HCT116 (cell line): ENCODE data around the gene METTL24.

Experiments
- CBX3 ChIP-seq: IDR thresholded peaks from 2 replicates; pipeline ENCODE4 v1.6.1; 2012; ENCODE audit warnings: low read depth
- EGR1 ChIP-seq: IDR thresholded peaks from 2 replicates; pipeline ENCODE4 v1.6.1; 2012; ENCODE audit warnings: low read depth
- EZH2 ChIP-seq: fragments of 200-600 bp; sonication (generic); IDR thresholded peaks from 2 replicates; pipeline ENCODE4 v1.6.1; 2017; ENCODE audit warnings: antibody characterized with exemption, mixed run types
- EZH2phosphoT487 ChIP-seq: fragments of 200-600 bp; IDR thresholded peaks from 2 replicates; pipeline ENCODE4 v1.6.1; 2018; ENCODE audit warnings: antibody characterized with exemption, borderline replicate concordance
- MAX ChIP-seq: IDR thresholded peaks from 2 replicates; pipeline ENCODE4 v1.6.1; 2012
- POLR2A ChIP-seq: IDR thresholded peaks from 2 replicates; pipeline ENCODE4 v1.7.0; 2011; ENCODE audit warnings: borderline replicate concordance; ENCODE audit not compliant: insufficient read depth, insufficient read length; ENCODE audit errors: extremely low read depth
- POLR2AphosphoS5 ChIP-seq: IDR thresholded peaks from 2 replicates; pipeline ENCODE4 v1.6.1; 2011; ENCODE audit warnings: mild to moderate bottlenecking, low read depth, low read length, moderate library complexity
- SIN3A ChIP-seq: IDR thresholded peaks from 2 replicates; pipeline ENCODE4 v1.6.1; 2012; ENCODE audit warnings: low read depth
- SRF ChIP-seq: IDR thresholded peaks from 2 replicates; pipeline ENCODE4 v1.6.1; 2012; ENCODE audit warnings: low read depth
- ZBTB33 ChIP-seq: IDR thresholded peaks from 2 replicates; pipeline ENCODE4 v1.6.1; 2011; ENCODE audit warnings: mild to moderate bottlenecking, low read length, moderate library complexity; ENCODE audit not compliant: insufficient replicate concordance; ENCODE audit errors: extremely low read depth
- ZNF274 ChIP-seq: fragments of 200-500 bp; sonication (Bioruptor generic); IDR thresholded peaks from 2 replicates; pipeline ENCODE4 v1.6.1; 2014; ENCODE audit warnings: mild to moderate bottlenecking, low read depth, low read length, inconsistent platforms
- TF ChIP-seq, protein P1 (sequence below), 3 experiments: fragments of 200-600 bp in 1 of 3; sonication (generic) in 1 of 3; IDR thresholded peaks in 2 of 3; conservative IDR thresholded peaks in 1 of 3; 2 replicates each; pipeline ENCODE4 v1.5.1; 2012 to 2017; ENCODE audit warnings: low read depth in 2 of 3, low read length in 2 of 3, antibody characterized with exemption in 1 of 3, borderline replicate concordance in 1 of 3, control low read depth in 1 of 3, mild to moderate bottlenecking in 1 of 3, mixed read lengths in 1 of 3, mixed run types in 1 of 3, moderate library complexity in 1 of 3; ENCODE audit not compliant: insufficient read depth in 1 of 3
- TF ChIP-seq, protein P2 (sequence below): IDR thresholded peaks from 2 replicates; pipeline ENCODE4 v1.6.1; 2012; ENCODE audit warnings: low read depth
- TF ChIP-seq, protein P3 (sequence below): IDR thresholded peaks from 2 replicates; pipeline ENCODE4 v1.6.1; 2012

- TF ChIP-seq, protein P1, sequence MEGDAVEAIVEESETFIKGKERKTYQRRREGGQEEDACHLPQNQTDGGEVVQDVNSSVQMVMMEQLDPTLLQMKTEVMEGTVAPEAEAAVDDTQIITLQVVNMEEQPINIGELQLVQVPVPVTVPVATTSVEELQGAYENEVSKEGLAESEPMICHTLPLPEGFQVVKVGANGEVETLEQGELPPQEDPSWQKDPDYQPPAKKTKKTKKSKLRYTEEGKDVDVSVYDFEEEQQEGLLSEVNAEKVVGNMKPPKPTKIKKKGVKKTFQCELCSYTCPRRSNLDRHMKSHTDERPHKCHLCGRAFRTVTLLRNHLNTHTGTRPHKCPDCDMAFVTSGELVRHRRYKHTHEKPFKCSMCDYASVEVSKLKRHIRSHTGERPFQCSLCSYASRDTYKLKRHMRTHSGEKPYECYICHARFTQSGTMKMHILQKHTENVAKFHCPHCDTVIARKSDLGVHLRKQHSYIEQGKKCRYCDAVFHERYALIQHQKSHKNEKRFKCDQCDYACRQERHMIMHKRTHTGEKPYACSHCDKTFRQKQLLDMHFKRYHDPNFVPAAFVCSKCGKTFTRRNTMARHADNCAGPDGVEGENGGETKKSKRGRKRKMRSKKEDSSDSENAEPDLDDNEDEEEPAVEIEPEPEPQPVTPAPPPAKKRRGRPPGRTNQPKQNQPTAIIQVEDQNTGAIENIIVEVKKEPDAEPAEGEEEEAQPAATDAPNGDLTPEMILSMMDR (IDR thresholded peaks at IDR 0.05 in 2 of 3, conservative IDR thresholded peaks at IDR 0.05 in 1 of 3; ENCODE audit: borderline replicate concordance in 1 of 3, insufficient read depth in 1 of 3, low read depth in 2 of 3, low read length in 2 of 3): no peak
- TF ChIP-seq POLR2AphosphoS5: no peak
- TF ChIP-seq ZNF274: no peak
- no peak for TF ChIP-seq EZH2
- no peak for TF ChIP-seq EZH2phosphoT487
- no peak for TF ChIP-seq CBX3
- TF ChIP-seq, protein P2, sequence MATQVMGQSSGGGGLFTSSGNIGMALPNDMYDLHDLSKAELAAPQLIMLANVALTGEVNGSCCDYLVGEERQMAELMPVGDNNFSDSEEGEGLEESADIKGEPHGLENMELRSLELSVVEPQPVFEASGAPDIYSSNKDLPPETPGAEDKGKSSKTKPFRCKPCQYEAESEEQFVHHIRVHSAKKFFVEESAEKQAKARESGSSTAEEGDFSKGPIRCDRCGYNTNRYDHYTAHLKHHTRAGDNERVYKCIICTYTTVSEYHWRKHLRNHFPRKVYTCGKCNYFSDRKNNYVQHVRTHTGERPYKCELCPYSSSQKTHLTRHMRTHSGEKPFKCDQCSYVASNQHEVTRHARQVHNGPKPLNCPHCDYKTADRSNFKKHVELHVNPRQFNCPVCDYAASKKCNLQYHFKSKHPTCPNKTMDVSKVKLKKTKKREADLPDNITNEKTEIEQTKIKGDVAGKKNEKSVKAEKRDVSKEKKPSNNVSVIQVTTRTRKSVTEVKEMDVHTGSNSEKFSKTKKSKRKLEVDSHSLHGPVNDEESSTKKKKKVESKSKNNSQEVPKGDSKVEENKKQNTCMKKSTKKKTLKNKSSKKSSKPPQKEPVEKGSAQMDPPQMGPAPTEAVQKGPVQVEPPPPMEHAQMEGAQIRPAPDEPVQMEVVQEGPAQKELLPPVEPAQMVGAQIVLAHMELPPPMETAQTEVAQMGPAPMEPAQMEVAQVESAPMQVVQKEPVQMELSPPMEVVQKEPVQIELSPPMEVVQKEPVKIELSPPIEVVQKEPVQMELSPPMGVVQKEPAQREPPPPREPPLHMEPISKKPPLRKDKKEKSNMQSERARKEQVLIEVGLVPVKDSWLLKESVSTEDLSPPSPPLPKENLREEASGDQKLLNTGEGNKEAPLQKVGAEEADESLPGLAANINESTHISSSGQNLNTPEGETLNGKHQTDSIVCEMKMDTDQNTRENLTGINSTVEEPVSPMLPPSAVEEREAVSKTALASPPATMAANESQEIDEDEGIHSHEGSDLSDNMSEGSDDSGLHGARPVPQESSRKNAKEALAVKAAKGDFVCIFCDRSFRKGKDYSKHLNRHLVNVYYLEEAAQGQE: no peak
- TF ChIP-seq MAX: no peak
- no peak for TF ChIP-seq SRF
- TF ChIP-seq ZBTB33: no peak
- TF ChIP-seq POLR2A: no peak
- TF ChIP-seq, protein P3, sequence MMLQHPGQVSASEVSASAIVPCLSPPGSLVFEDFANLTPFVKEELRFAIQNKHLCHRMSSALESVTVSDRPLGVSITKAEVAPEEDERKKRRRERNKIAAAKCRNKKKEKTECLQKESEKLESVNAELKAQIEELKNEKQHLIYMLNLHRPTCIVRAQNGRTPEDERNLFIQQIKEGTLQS: no peak
- TF ChIP-seq EGR1: no peak
- TF ChIP-seq SIN3A: no peak
Observed at GRCh38 chr6:110329714-110330436, 28.3 kb downstream of the METTL24 start.
